PC-3 (cell line): Measurements from ENCODE around the gene FBXW2.

Source experiments
- CTCF ChIP-seq: fragments of 300-600 bp; sonication (generic); conservative IDR thresholded peaks from 2 replicates; pipeline ENCODE4 v1.5.1; 2017; ENCODE audit warnings: antibody characterized with exemption, low read depth, mild to moderate bottlenecking, low read length
- EZH2 ChIP-seq: fragments of 300-600 bp; sonication (generic); IDR thresholded peaks from one replicate; pipeline ENCODE4 v1.6.1; 2017; ENCODE audit warnings: antibody characterized with exemption, mild to moderate bottlenecking, low read length; ENCODE audit not compliant: unreplicated experiment
- EZH2phosphoT487 ChIP-seq: fragments of 300-600 bp; sonication (generic); IDR thresholded peaks from 2 replicates; pipeline ENCODE4 v1.6.1; 2018; ENCODE audit warnings: mild to moderate bottlenecking, antibody characterized with exemption, low read length, borderline replicate concordance

- no peak for TF ChIP-seq EZH2
- TF ChIP-seq CTCF = no peak
- TF ChIP-seq EZH2phosphoT487 = no peak
These were observed 78.9 kb downstream of the FBXW2 start, which contains the start of gene MEGF9 for GRCh38 chr9:120714088-120714845.
